IMR-90 (cell line): ENCODE measurements around the gene RSPO4. TPM values are rescaled to one million over a fixed set of nuclear protein-coding genes. Genes with fewer than 3 reads are reported as not detected.

ENCODE experiments used
- ATAC-seq: fragments of 200-7000 bp; cut with Tn5 transposase; 2 replicates; pipeline ENCODE4 v1.9.1; 2020; ENCODE audit warnings: low read depth, mild to moderate bottlenecking, moderate library complexity
- BruUV-seq: library from RNA; stranded (reverse); fragments of 400-500 nt; replicated peaks from 2 replicates; lab custom pipeline; 2021; lab: Mats Ljungman, UMichigan
- CTCF ChIA-PET: fragments of 300-600 bp; formaldehyde crosslinking; extraction: SDS; loops from one replicate; lab custom pipeline; 2021; ENCODE audit warnings: antibody characterized with exemption; lab: Yijun Ruan, JAX
- POLR2A ChIA-PET: fragments of 300-600 bp; sonication (Branson Sonifier 250); formaldehyde crosslinking; loops from one replicate; lab custom pipeline; 2022; ENCODE audit warnings: antibody characterized with exemption; ENCODE audit not compliant: unreplicated experiment; lab: Charles Lee
- DNase-seq: peaks from one replicate; pipeline ENCODE4 v3.0.0; 2013
- H2AFZ ChIP-seq: replicated peaks from 2 replicates; pipeline ENCODE3; 2013; ENCODE audit warnings: low read length, mild to moderate bottlenecking; ENCODE audit not compliant: poor library complexity
- H2AK5ac ChIP-seq: 2 replicates; pipeline ENCODE4 v1.6.1; 2013; ENCODE audit warnings: low read depth, low read length, inconsistent platforms
- H2AK9ac ChIP-seq: replicated peaks from 2 replicates; pipeline ENCODE3; 2013; ENCODE audit warnings: mild to moderate bottlenecking, low read depth, low read length, moderate library complexity; ENCODE audit not compliant: poor library complexity
- H2BK120ac ChIP-seq: 2 replicates; pipeline ENCODE4 v1.6.1; 2013; ENCODE audit warnings: low read depth, low read length, inconsistent platforms
- H2BK15ac ChIP-seq: 3 replicates; pipeline ENCODE4 v1.6.1; 2013; ENCODE audit warnings: low read depth, low read length, inconsistent platforms
- H2BK20ac ChIP-seq: 2 replicates; pipeline ENCODE4 v1.6.1; 2013; ENCODE audit warnings: low read depth, mild to moderate bottlenecking, inconsistent platforms, low read length, moderate library complexity
- H2BK5ac ChIP-seq: 2 replicates; pipeline ENCODE4 v1.6.1; 2013; ENCODE audit warnings: mild to moderate bottlenecking, low read depth, low read length, inconsistent platforms; ENCODE audit not compliant: poor library complexity, severe bottlenecking
- H3K14ac ChIP-seq: replicated peaks from 2 replicates; pipeline ENCODE4 v1.6.1; 2013; ENCODE audit warnings: low read depth, low read length, inconsistent platforms
- H3K18ac ChIP-seq: 2 replicates; pipeline ENCODE4 v1.6.1; 2013; ENCODE audit warnings: low read depth, low read length, control low read depth
- H3K23ac ChIP-seq: 2 replicates; pipeline ENCODE4 v1.6.1; 2013; ENCODE audit warnings: low read depth, low read length, inconsistent platforms
- H3K27ac ChIP-seq: 2 replicates; pipeline ENCODE4 v1.5.1; 2013; ENCODE audit warnings: mild to moderate bottlenecking, control low read depth, low read length; ENCODE audit not compliant: insufficient read depth
- H3K27me3 ChIP-seq: 2 replicates; pipeline ENCODE4 v1.6.1; 2013; ENCODE audit warnings: low read length; ENCODE audit not compliant: control insufficient read depth, insufficient read depth
- H3K36me3 ChIP-seq: 2 replicates; pipeline ENCODE4 v1.6.1; 2013; ENCODE audit warnings: low read length, mixed read lengths; ENCODE audit not compliant: control insufficient read depth, insufficient read depth
- H3K4ac ChIP-seq: 2 replicates; pipeline ENCODE4 v1.6.1; 2013; ENCODE audit warnings: low read depth, low read length, inconsistent platforms
- H3K4me1 ChIP-seq: 2 replicates; pipeline ENCODE4 v1.6.1; 2013; ENCODE audit warnings: low read length, mixed read lengths; ENCODE audit not compliant: control insufficient read depth, insufficient read depth
- H3K4me2 ChIP-seq: 2 replicates; pipeline ENCODE4 v1.6.1; 2013; ENCODE audit warnings: low read depth, mild to moderate bottlenecking, control low read depth, low read length, moderate library complexity
- H3K4me3 ChIP-seq: 2 replicates; pipeline ENCODE4 v1.5.1; 2013; ENCODE audit warnings: low read depth, mild to moderate bottlenecking, control low read depth, low read length, moderate library complexity; ENCODE audit not compliant: insufficient read depth
- H3K56ac ChIP-seq: 2 replicates; pipeline ENCODE4 v1.6.1; 2013; ENCODE audit warnings: low read length, inconsistent platforms; ENCODE audit not compliant: insufficient read depth; ENCODE audit errors: extremely low read depth
- H3K79me1 ChIP-seq, 2 experiments: 2 replicates each; pipeline ENCODE4 v1.6.1; 2013; ENCODE audit warnings: low read length in 2 of 2, inconsistent platforms in 1 of 2, low read depth in 1 of 2
- H3K9ac ChIP-seq: 2 replicates; pipeline ENCODE4 v1.6.1; 2013; ENCODE audit warnings: low read depth, low read length, control low read depth
- H3K9me1 ChIP-seq: 2 replicates; pipeline ENCODE4 v1.6.1; 2013; ENCODE audit warnings: low read length, inconsistent platforms; ENCODE audit not compliant: insufficient read depth
- H3K9me3 ChIP-seq: 2 replicates; pipeline ENCODE4 v1.6.1; 2013; ENCODE audit warnings: low read length; ENCODE audit not compliant: control insufficient read depth, insufficient read depth
- H4K20me1 ChIP-seq: 2 replicates; pipeline ENCODE4 v1.6.1; 2013; ENCODE audit warnings: low read length, inconsistent platforms; ENCODE audit not compliant: insufficient read depth
- H4K5ac ChIP-seq: 2 replicates; pipeline ENCODE4 v1.6.1; 2013; ENCODE audit warnings: mild to moderate bottlenecking, low read depth, low read length, control low read depth
- H4K8ac ChIP-seq, 2 experiments: 2 replicates each; pipeline ENCODE4 v1.6.1; 2013; ENCODE audit warnings: low read depth in 2 of 2, low read length in 2 of 2, control low read depth in 1 of 2, inconsistent platforms in 1 of 2
- H4K91ac ChIP-seq: 2 replicates; pipeline ENCODE4 v1.6.1; 2013; ENCODE audit warnings: low read depth, low read length, inconsistent platforms; ENCODE audit not compliant: insufficient read depth
- BHLHE40 ChIP-seq: fragments of 150-350 bp; IDR thresholded peaks from 2 replicates; pipeline ENCODE4 v1.6.1; 2016; ENCODE audit warnings: mild to moderate bottlenecking, low read depth, low read length
- CEBPB ChIP-seq: IDR thresholded peaks from 2 replicates; pipeline ENCODE4 v1.6.1; 2012; ENCODE audit warnings: low read depth, low read length, improper control_type of control experiment
- CHD1 ChIP-seq: IDR thresholded peaks from 2 replicates; pipeline ENCODE4 v1.6.1; 2012; ENCODE audit warnings: low read depth, low read length, improper control_type of control experiment
- FOS ChIP-seq: fragments of 150-350 bp; IDR thresholded peaks from 2 replicates; pipeline ENCODE4 v1.6.1; 2016; ENCODE audit warnings: low read depth, low read length
- MAFK ChIP-seq: IDR thresholded peaks from 2 replicates; pipeline ENCODE4 v1.6.1; 2012; ENCODE audit warnings: low read depth, low read length, improper control_type of control experiment
- MAZ ChIP-seq: IDR thresholded peaks from 2 replicates; pipeline ENCODE4 v1.6.1; 2012; ENCODE audit warnings: low read depth, mild to moderate bottlenecking, low read length, improper control_type of control experiment, moderate library complexity, borderline replicate concordance
- MXI1 ChIP-seq: IDR thresholded peaks from 2 replicates; pipeline ENCODE4 v1.6.1; 2012; ENCODE audit warnings: low read depth, mild to moderate bottlenecking, low read length, moderate library complexity, borderline replicate concordance
- NFE2L2 ChIP-seq: fragments of 150-350 bp; IDR thresholded peaks from 2 replicates; pipeline ENCODE4 v1.6.1; 2016; ENCODE audit warnings: low read depth, mild to moderate bottlenecking, low read length
- POLR2A ChIP-seq: IDR thresholded peaks from 2 replicates; pipeline ENCODE4 v1.6.1; 2012; ENCODE audit warnings: mild to moderate bottlenecking, low read depth, low read length
- RCOR1 ChIP-seq: IDR thresholded peaks from 2 replicates; pipeline ENCODE4 v1.6.1; 2012; ENCODE audit warnings: mild to moderate bottlenecking, low read length, improper control_type of control experiment; ENCODE audit not compliant: insufficient replicate concordance
- RFX5 ChIP-seq: IDR thresholded peaks from 2 replicates; pipeline ENCODE4 v1.8.0; 2012; ENCODE audit warnings: low read depth, mild to moderate bottlenecking, low read length, moderate library complexity
- SMC3 ChIP-seq: fragments of 150-350 bp; IDR thresholded peaks from 2 replicates; pipeline ENCODE4 v1.6.1; 2016; ENCODE audit warnings: low read depth, mild to moderate bottlenecking, antibody characterized with exemption, low read length, moderate library complexity
- WGBS, 2 experiments: methylation state at CpG; one replicate each; pipeline versions ENCODE4 v1.1.5 to v1.1.7; 2013; ENCODE audit warnings: missing lambda C conversion rate in 2 of 2; ENCODE audit not compliant: insufficient read length in 1 of 2; ENCODE audit errors: extremely low coverage in 2 of 2; 5-methylcytosine and 5-hydroxymethylcytosine counted together
- dilution Hi-C: fragments of 300-500 bp; cut with HindIII; formaldehyde crosslinking; loops from one replicate; pipeline ENCODE4 v1.14.3; 2018; ENCODE audit warnings: low sequenced_read_pairs; ENCODE audit not compliant: unreplicated experiment
- in situ Hi-C: fragments of 300-500 bp; cut with MboI; formaldehyde crosslinking; loops from 3 replicates; pipeline ENCODE4 v1.14.3; 2019; ENCODE audit warnings: low sequenced_read_pairs, inconsistent platforms, mixed read lengths
- intact Hi-C: fragments of 100-400 bp; cut with micrococcal nuclease; formaldehyde crosslinking; loops from 2 replicates; pipeline ENCODE4 v1.10.0; 2022
- polyA plus RNA-seq, 3 experiments: library from polyadenylated mRNA; depleted of rRNA; stranded (reverse); fragments of >200 nt; gene quantifications; 2 replicates each; pipeline ENCODE4 v1.2.3, GENCODE V29; 2012; ENCODE audit warnings: low replicate concordance in 1 of 3
- total RNA-seq: library from RNA; depleted of rRNA; stranded (reverse); fragments of >200 nt; gene quantifications from 2 replicates; pipeline ENCODE4 v1.2.3, GENCODE V29; 2012
- TF ChIP-seq, protein P1 (sequence below): conservative IDR thresholded peaks from 2 replicates; pipeline ENCODE4 v1.5.1; 2012; ENCODE audit warnings: mild to moderate bottlenecking, low read depth, low read length, improper control_type of control experiment
- TF ChIP-seq, protein P2 (sequence below): fragments of 150-350 bp; IDR thresholded peaks from 2 replicates; pipeline ENCODE4 v1.6.1; 2017; ENCODE audit warnings: mild to moderate bottlenecking, antibody characterized with exemption, low read length, low read depth
- TF ChIP-seq, protein P3 (sequence below): fragments of 150-350 bp; IDR thresholded peaks from 2 replicates; pipeline ENCODE4 v1.6.1; 2016; ENCODE audit warnings: low read depth, mild to moderate bottlenecking, low read length, moderate library complexity, borderline replicate concordance

The RSPO4 gene
- total and polyA plus RNA-seq, 2 of the 4 experiments (the other 2 are of a cell fraction) = not detected

DNA sequence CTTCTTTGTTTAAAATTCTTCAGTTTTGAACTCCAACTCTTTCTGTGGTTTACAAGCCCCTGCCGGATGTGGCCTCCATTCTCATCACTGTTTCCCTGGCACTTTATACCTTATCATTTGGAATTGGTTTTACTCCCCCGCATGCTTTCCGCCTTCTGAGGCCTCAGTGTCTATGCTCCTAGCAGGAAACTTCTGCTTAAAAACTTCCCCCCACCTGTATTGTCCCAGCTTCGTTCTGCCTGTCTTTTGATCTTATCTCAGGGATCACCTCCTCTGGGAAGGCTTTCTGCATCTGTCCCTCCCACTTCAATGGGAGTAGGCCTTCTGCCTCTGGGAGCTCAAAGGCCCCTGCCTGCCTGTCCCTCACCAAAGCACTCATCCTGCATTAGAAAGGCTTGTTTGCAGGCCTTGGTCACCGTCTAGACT, 82.6 kb downstream of the RSPO4 start:
- no peak overlapping the region for H4K91ac ChIP-seq
- in situ Hi-C loops (no loop called here), intact Hi-C loops (no loop called here)

More for the DNA sequence above, 82.6 kb downstream of the RSPO4 start:
- Histone ChIP-seq H2AFZ (no peak overlapping the region), H3K27ac (no peak overlapping the region), H4K5ac (no peak overlapping the region), H2BK20ac (no peak overlapping the region), H3K36me3 (no peaks in the 10 kb centered on the region), H3K9ac (no peak overlapping the region), H3K79me1 (no peaks in the 10 kb centered on the region), H3K18ac (no peak overlapping the region), H3K56ac (no peak overlapping the region), H3K23ac (no peak overlapping the region), H2AK9ac (no peak overlapping the region), H3K4me2 (no peak overlapping the region), H3K14ac (no peak overlapping the region), H2BK5ac (no peak overlapping the region), H3K9me3 (no peaks in the 10 kb centered on the region), H4K8ac (no peak overlapping the region), H3K4me3 (no peak overlapping the region), H2BK15ac (no peak overlapping the region), H3K27me3 (peaks cover 10% of the 10 kb centered on the region; the same call in 1 of the 2 replicates), H2AK5ac (no peak overlapping the region), H2BK120ac (no peak overlapping the region), H3K4me1 (peaks cover 3% of the 10 kb centered on the region; the same call in 1 of the 2 replicates), H3K4ac (no peak overlapping the region), H3K9me1 (no peaks in the 10 kb centered on the region), H4K20me1 (no peaks in the 10 kb centered on the region)
- TF ChIP-seq MAZ = no peak
- no peak for TF ChIP-seq RFX5
- TF ChIP-seq BHLHE40 = no peak
- TF ChIP-seq POLR2A = no peak
- no peak for TF ChIP-seq NFE2L2
- TF ChIP-seq, protein P1, sequence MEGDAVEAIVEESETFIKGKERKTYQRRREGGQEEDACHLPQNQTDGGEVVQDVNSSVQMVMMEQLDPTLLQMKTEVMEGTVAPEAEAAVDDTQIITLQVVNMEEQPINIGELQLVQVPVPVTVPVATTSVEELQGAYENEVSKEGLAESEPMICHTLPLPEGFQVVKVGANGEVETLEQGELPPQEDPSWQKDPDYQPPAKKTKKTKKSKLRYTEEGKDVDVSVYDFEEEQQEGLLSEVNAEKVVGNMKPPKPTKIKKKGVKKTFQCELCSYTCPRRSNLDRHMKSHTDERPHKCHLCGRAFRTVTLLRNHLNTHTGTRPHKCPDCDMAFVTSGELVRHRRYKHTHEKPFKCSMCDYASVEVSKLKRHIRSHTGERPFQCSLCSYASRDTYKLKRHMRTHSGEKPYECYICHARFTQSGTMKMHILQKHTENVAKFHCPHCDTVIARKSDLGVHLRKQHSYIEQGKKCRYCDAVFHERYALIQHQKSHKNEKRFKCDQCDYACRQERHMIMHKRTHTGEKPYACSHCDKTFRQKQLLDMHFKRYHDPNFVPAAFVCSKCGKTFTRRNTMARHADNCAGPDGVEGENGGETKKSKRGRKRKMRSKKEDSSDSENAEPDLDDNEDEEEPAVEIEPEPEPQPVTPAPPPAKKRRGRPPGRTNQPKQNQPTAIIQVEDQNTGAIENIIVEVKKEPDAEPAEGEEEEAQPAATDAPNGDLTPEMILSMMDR = no peak
- TF ChIP-seq MAFK = no peak
- no peak for TF ChIP-seq RCOR1
- TF ChIP-seq CEBPB = no peak
- TF ChIP-seq, protein P2, sequence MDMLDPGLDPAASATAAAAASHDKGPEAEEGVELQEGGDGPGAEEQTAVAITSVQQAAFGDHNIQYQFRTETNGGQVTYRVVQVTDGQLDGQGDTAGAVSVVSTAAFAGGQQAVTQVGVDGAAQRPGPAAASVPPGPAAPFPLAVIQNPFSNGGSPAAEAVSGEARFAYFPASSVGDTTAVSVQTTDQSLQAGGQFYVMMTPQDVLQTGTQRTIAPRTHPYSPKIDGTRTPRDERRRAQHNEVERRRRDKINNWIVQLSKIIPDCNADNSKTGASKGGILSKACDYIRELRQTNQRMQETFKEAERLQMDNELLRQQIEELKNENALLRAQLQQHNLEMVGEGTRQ = no peak
- TF ChIP-seq MXI1 = no peak
- TF ChIP-seq FOS = no peak
- no peak for TF ChIP-seq SMC3
- TF ChIP-seq, protein P3, sequence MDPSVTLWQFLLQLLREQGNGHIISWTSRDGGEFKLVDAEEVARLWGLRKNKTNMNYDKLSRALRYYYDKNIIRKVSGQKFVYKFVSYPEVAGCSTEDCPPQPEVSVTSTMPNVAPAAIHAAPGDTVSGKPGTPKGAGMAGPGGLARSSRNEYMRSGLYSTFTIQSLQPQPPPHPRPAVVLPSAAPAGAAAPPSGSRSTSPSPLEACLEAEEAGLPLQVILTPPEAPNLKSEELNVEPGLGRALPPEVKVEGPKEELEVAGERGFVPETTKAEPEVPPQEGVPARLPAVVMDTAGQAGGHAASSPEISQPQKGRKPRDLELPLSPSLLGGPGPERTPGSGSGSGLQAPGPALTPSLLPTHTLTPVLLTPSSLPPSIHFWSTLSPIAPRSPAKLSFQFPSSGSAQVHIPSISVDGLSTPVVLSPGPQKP = no peak
- TF ChIP-seq CHD1 = no peak
- ChIA-PET CTCF (no interaction called here), POLR2A (no interaction called here)
- no TSS peak for BruUV-seq
- WGBS, 2 experiments = 48% methylated on average over 2 of the region's 5 CpGs; no CpG with 5 or more reads in 1 of the 2 experiments
- DNase-seq = no peak
- no peak for ATAC-seq
- dilution Hi-C loops = no loop called here
